ENCODE results near the gene FUZ.

The FUZ gene

DNA sequence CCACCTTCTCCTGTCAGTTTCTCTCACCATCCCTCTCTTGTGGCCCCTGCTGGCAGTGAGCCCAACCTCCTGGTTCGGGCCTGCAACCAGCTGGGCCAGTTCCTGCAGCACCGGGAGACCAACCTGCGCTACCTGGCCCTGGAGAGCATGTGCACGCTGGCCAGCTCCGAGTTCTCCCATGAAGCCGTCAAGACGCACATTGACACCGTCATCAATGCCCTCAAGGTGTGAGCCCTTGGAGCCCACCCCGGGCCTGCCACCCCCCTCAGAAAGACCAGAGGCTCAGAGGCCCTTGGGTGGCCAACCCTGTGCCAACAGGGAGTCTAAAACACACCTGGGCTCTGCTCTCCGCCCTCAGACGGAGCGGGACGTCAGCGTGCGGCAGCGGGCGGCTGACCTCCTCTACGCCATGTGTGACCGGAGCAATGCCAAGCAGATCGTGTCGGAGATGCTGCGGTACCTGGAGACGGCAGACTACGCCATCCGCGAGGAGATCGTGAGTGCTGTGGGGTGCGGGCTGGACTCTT is 13.8 kb downstream of the FUZ start:
- H3K4me1 ChIP-seq (ENCODE audit: control insufficient read depth, insufficient read depth, low read length, poor library complexity, severe bottlenecking) = no peaks in the 10 kb centered on the region
- H3K27me3 ChIP-seq (replicated peaks; ENCODE audit: control insufficient read depth, insufficient read depth, low read length, poor library complexity, severe bottlenecking) = no peaks in the 10 kb centered on the region
- no peaks in the 10 kb centered on the region for H3K9me3 ChIP-seq (ENCODE audit: control insufficient read depth, low read length)
- peaks cover 74% of the 10 kb centered on the region for H3K36me3 ChIP-seq (ENCODE audit: control insufficient read depth, insufficient read depth, low read length)
- H3K4me3 ChIP-seq (ENCODE audit: insufficient read depth, low read depth, low read length, poor library complexity, severe bottlenecking) = no peak overlapping the region
- no peak overlapping the region for H3K27ac ChIP-seq (ENCODE audit: insufficient read depth, low read length, poor library complexity, severe bottlenecking)
- no peak for DNase-seq

DNA sequence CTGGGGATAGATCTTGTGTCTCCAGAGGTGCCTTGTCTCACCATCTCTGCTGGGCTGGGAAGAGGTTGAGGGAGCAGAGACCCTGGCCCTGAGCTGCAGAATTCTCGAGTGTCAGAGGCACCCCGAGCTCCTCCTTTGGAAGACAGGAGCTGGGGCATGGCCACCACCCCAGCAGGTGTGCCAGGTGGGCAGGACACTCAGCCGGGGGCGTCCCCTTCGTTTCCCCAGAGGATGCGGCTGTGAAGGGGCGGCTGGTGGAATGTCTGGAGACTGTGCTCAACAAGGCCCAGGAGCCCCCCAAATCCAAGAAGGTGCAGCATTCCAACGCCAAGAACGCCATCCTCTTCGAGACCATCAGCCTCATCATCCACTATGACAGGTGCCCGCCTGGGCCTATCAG is 14.5 kb downstream of the FUZ start:
- Histone ChIP-seq H3K9me3 (ENCODE audit: control insufficient read depth, low read length) (no peaks in the 10 kb centered on the region), H3K27me3 (replicated peaks; ENCODE audit: control insufficient read depth, insufficient read depth, low read length, poor library complexity, severe bottlenecking) (no peaks in the 10 kb centered on the region), H3K27ac (ENCODE audit: insufficient read depth, low read length, poor library complexity, severe bottlenecking) (no peak overlapping the region), H3K4me1 (ENCODE audit: control insufficient read depth, insufficient read depth, low read length, poor library complexity, severe bottlenecking) (no peaks in the 10 kb centered on the region), H3K4me3 (ENCODE audit: insufficient read depth, low read depth, low read length, poor library complexity, severe bottlenecking) (no peak overlapping the region), H3K36me3 (ENCODE audit: control insufficient read depth, insufficient read depth, low read length) (peaks cover 70% of the 10 kb centered on the region)
- no peak for DNase-seq

DNA sequence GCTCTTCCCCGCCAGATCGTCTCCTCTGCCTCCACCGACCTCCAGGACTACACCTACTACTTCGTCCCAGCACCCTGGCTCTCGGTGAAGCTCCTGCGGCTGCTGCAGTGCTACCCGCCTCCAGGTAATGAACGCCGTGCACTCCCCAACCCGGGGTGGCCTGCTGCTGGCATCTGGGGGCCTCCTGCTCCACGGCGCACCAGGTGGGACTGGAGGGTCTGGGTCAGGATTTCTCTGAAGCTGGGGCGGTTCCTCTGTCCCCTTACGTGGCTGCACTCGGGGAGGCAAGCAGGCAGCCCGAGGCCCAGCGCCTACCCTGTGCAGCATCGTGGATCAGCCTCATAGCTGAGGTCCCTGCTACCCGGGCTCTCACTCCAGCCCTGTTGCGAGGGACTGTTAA is 17.5 kb downstream of the FUZ start:
- no peak for DNase-seq
- H3K4me1 ChIP-seq (ENCODE audit: control insufficient read depth, insufficient read depth, low read length, poor library complexity, severe bottlenecking) = no peaks in the 10 kb centered on the region
- H3K27me3 ChIP-seq (replicated peaks; ENCODE audit: control insufficient read depth, insufficient read depth, low read length, poor library complexity, severe bottlenecking) = no peaks in the 10 kb centered on the region
- H3K9me3 ChIP-seq (ENCODE audit: control insufficient read depth, low read length) = no peaks in the 10 kb centered on the region
- peaks cover 69% of the 10 kb centered on the region for H3K36me3 ChIP-seq (ENCODE audit: control insufficient read depth, insufficient read depth, low read length)
- no peak overlapping the region for H3K27ac ChIP-seq (ENCODE audit: insufficient read depth, low read length, poor library complexity, severe bottlenecking)
- H3K4me3 ChIP-seq (ENCODE audit: insufficient read depth, low read depth, low read length, poor library complexity, severe bottlenecking) = no peak overlapping the region

DNA sequence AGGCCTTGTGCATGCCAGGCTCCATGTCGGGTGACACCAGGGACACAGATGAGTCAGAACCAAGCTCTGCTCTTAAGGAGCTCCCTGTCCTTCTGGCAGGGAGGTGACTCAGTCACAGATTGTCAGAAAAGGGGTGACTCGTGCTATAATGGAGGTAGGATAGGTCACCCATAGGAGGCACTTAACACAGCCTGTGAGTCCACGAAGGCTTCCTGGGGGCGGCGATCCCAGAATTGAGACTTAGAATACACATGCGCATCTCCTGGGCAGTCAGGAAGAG is 19.6 kb downstream of the FUZ start:
- Histone ChIP-seq H3K4me3 (ENCODE audit: insufficient read depth, low read depth, low read length, poor library complexity, severe bottlenecking) (no peak overlapping the region), H3K9me3 (ENCODE audit: control insufficient read depth, low read length) (no peaks in the 10 kb centered on the region), H3K36me3 (ENCODE audit: control insufficient read depth, insufficient read depth, low read length) (peaks cover 57% of the 10 kb centered on the region), H3K27me3 (replicated peaks; ENCODE audit: control insufficient read depth, insufficient read depth, low read length, poor library complexity, severe bottlenecking) (no peaks in the 10 kb centered on the region), H3K27ac (ENCODE audit: insufficient read depth, low read length, poor library complexity, severe bottlenecking) (no peak overlapping the region), H3K4me1 (ENCODE audit: control insufficient read depth, insufficient read depth, low read length, poor library complexity, severe bottlenecking) (no peaks in the 10 kb centered on the region)
- no peak for DNase-seq

DNA sequence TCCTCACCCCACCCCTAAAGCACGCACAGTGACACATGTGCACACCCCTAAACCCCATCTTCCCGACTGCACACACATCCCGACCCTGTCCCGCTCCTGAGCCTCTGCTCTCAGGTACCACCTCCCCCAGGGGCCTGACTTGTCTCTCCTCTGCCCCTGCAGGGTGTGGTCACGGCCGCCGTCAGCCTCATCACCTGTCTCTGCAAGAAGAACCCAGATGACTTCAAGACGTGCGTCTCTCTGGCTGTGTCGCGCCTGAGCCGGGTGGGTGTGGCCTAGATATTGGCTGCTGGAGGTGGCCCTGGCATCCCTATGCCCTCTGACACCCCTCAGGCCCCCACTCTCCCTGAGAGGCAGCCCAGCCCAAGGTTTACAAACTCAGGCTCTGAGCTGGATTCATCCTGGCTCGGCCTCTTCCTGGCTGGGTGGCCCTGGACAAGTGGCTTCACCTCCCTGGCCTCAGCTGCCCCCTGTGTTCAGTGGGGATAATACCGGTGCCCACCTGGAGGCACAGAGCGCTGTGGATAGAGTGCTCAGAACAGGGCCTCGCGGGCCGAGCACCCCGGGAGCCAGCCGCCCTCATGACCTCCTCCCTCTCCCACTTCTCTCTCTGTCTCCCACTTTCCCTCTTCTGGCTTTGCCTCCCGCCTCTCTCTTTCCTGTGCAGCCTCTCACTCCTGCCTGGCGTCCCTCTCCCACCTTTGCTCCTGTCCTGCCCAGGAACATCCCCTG is 20.1 kb downstream of the FUZ start:
- no peak overlapping the region for H3K4me3 ChIP-seq (ENCODE audit: insufficient read depth, low read depth, low read length, poor library complexity, severe bottlenecking)
- DNase-seq = no peak
- no peaks in the 10 kb centered on the region for H3K4me1 ChIP-seq (ENCODE audit: control insufficient read depth, insufficient read depth, low read length, poor library complexity, severe bottlenecking)
- no peaks in the 10 kb centered on the region for H3K9me3 ChIP-seq (ENCODE audit: control insufficient read depth, low read length)
- no peaks in the 10 kb centered on the region for H3K27me3 ChIP-seq (replicated peaks; ENCODE audit: control insufficient read depth, insufficient read depth, low read length, poor library complexity, severe bottlenecking)
- H3K36me3 ChIP-seq (ENCODE audit: control insufficient read depth, insufficient read depth, low read length) = peaks cover 52% of the 10 kb centered on the region
- no peak overlapping the region for H3K27ac ChIP-seq (ENCODE audit: insufficient read depth, low read length, poor library complexity, severe bottlenecking)

DNA sequence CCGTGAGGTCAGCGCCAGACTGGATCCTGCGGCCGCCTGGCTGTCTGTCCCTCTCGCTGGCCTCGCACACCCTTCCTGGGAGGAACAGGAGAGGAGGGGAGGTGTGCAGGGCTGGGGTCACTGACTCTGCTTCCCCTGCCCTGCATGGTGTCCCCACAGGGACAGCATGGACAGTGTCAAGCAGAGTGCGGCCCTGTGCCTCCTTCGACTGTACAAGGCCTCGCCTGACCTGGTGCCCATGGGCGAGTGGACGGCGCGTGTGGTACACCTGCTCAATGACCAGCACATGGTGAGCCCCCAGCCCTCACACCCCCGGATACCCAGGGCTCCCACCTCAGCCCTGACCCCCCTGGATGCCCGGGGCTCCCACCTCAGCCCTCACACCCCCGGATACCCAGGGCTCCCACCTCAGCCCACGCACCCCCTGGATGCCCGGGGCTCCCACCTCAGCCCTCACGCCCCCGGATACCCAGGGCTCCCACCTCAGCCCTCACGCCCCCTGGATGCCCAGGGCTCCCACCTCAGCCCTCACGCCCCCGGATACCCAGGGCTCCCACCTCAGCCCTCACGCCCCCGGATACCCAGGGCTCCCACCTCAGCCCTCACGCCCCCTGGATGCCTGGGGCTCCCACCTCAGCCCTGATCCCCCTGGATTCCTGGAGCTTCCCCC is 21.2 kb downstream of the FUZ start:
- Histone ChIP-seq H3K9me3 (ENCODE audit: control insufficient read depth, low read length) (no peaks in the 10 kb centered on the region), H3K4me3 (ENCODE audit: insufficient read depth, low read depth, low read length, poor library complexity, severe bottlenecking) (no peak overlapping the region), H3K27ac (ENCODE audit: insufficient read depth, low read length, poor library complexity, severe bottlenecking) (no peak overlapping the region), H3K36me3 (ENCODE audit: control insufficient read depth, insufficient read depth, low read length) (peaks cover 46% of the 10 kb centered on the region), H3K4me1 (ENCODE audit: control insufficient read depth, insufficient read depth, low read length, poor library complexity, severe bottlenecking) (no peaks in the 10 kb centered on the region), H3K27me3 (replicated peaks; ENCODE audit: control insufficient read depth, insufficient read depth, low read length, poor library complexity, severe bottlenecking) (no peaks in the 10 kb centered on the region)
- no peak for DNase-seq

DNA sequence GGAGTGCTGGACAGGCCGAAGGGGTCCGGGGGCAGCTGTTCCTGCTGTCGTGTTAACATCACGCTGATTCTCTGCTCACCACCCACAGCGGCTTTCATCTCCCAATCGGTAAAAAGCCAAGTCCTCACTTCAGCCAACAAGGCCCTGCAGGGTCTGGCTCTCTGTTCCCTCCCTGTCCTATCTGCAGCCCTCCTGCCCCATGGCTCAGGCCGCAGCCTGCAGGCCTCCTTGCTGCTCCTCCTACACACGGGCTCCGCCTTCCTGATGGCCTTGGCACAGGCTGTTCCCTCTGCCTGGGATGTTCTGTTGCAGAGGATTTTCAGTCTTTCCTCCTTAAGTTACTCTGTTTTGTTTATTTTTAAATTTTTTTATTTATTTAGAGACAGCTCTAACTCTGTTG is 22.2 kb downstream of the FUZ start:
- H3K9me3 ChIP-seq (ENCODE audit: control insufficient read depth, low read length) = no peaks in the 10 kb centered on the region
- H3K27ac ChIP-seq (ENCODE audit: insufficient read depth, low read length, poor library complexity, severe bottlenecking) = no peak overlapping the region
- DNase-seq = no peak
- no peak overlapping the region for H3K4me3 ChIP-seq (ENCODE audit: insufficient read depth, low read depth, low read length, poor library complexity, severe bottlenecking)
- no peaks in the 10 kb centered on the region for H3K27me3 ChIP-seq (replicated peaks; ENCODE audit: control insufficient read depth, insufficient read depth, low read length, poor library complexity, severe bottlenecking)
- H3K36me3 ChIP-seq (ENCODE audit: control insufficient read depth, insufficient read depth, low read length) = peaks cover 41% of the 10 kb centered on the region
- no peaks in the 10 kb centered on the region for H3K4me1 ChIP-seq (ENCODE audit: control insufficient read depth, insufficient read depth, low read length, poor library complexity, severe bottlenecking)

DNA sequence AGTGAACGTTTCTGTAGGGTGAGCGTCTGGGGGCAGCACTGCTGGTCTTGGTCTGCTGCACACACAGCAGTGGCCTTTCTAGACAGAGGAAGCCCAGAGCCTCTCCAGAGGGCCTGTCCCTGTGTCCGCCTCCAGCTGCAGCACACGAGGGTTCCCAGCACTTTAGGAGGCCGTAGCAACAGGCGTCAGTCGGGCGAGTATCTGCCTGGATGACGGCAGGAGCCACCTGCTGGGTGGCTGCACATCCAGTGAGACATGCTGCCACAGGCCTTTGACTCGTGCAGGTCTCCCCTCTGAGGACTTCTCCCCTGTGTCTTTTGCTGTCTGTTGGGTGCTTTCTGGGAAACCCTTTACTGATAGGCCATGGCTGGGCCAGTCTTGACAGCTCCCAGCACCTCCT is 24.2 kb downstream of the FUZ start:
- Histone ChIP-seq H3K27me3 (replicated peaks; ENCODE audit: control insufficient read depth, insufficient read depth, low read length, poor library complexity, severe bottlenecking) (no peaks in the 10 kb centered on the region), H3K4me3 (ENCODE audit: insufficient read depth, low read depth, low read length, poor library complexity, severe bottlenecking) (no peak overlapping the region), H3K9me3 (ENCODE audit: control insufficient read depth, low read length) (no peaks in the 10 kb centered on the region), H3K36me3 (ENCODE audit: control insufficient read depth, insufficient read depth, low read length) (peaks cover 31% of the 10 kb centered on the region), H3K27ac (ENCODE audit: insufficient read depth, low read length, poor library complexity, severe bottlenecking) (no peak overlapping the region), H3K4me1 (ENCODE audit: control insufficient read depth, insufficient read depth, low read length, poor library complexity, severe bottlenecking) (no peaks in the 10 kb centered on the region)
- no peak for DNase-seq

DNA sequence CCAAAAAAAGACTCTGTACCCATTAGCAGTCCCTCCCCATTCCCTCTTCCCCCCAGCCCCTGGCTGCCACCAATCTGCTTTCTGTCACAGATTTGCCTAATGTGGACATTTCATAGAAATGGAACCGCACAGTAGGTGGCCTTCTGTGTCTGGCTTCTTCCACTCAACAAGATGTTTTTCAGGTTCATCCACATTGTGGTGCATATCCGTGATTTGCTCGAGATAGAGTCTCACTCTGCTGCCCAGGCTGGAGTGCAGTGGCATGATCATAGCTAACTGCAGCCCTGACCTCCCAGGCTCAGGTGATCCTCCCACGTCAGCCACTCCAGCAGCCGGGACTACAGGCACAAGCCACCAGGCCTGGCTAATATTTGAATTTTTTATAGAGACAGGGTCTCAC is 25.3 kb downstream of the FUZ start:
- no peak overlapping the region for H3K4me3 ChIP-seq (ENCODE audit: insufficient read depth, low read depth, low read length, poor library complexity, severe bottlenecking)
- H3K4me1 ChIP-seq (ENCODE audit: control insufficient read depth, insufficient read depth, low read length, poor library complexity, severe bottlenecking) = no peaks in the 10 kb centered on the region
- peaks cover 28% of the 10 kb centered on the region for H3K36me3 ChIP-seq (ENCODE audit: control insufficient read depth, insufficient read depth, low read length)
- H3K27ac ChIP-seq (ENCODE audit: insufficient read depth, low read length, poor library complexity, severe bottlenecking) = no peak overlapping the region
- no peak for DNase-seq
- H3K27me3 ChIP-seq (replicated peaks; ENCODE audit: control insufficient read depth, insufficient read depth, low read length, poor library complexity, severe bottlenecking) = no peaks in the 10 kb centered on the region
- no peaks in the 10 kb centered on the region for H3K9me3 ChIP-seq (ENCODE audit: control insufficient read depth, low read length)

DNA sequence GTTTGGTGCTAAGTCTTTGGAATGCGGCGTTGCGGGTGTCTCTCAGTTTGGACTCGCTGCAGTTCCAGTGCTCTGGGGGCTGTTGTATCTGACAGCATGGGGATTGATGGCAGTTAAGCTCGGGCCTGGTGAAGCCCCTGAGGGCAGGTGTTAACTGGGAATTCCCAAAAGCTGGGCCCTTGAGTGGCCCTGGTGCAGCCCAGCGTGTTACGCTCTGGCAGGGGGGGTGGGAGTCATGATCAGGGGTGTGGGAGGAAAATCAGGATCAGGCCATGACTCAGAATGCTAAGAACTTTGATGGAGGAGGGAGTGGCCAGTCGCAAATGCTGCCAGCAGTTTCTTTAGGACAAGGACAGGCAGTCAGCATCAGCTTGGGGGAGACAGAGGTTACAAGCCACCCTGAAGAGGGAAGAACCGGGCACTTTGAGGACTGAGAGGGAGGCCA is 26.7 kb downstream of the FUZ start:
- no peaks in the 10 kb centered on the region for H3K4me1 ChIP-seq (ENCODE audit: control insufficient read depth, insufficient read depth, low read length, poor library complexity, severe bottlenecking)
- no peak overlapping the region for H3K4me3 ChIP-seq (ENCODE audit: insufficient read depth, low read depth, low read length, poor library complexity, severe bottlenecking)
- no peak for DNase-seq
- H3K27ac ChIP-seq (ENCODE audit: insufficient read depth, low read length, poor library complexity, severe bottlenecking) = no peak overlapping the region
- peaks cover 28% of the 10 kb centered on the region for H3K36me3 ChIP-seq (ENCODE audit: control insufficient read depth, insufficient read depth, low read length)
- no peaks in the 10 kb centered on the region for H3K27me3 ChIP-seq (replicated peaks; ENCODE audit: control insufficient read depth, insufficient read depth, low read length, poor library complexity, severe bottlenecking)
- H3K9me3 ChIP-seq (ENCODE audit: control insufficient read depth, low read length) = no peaks in the 10 kb centered on the region

All from effector memory CD4-positive, alpha-beta T cell (primary cell).